ENCODE measurements around the gene KCNIP3. TPM values are rescaled to one million over a fixed set of nuclear protein-coding genes. Genes with fewer than 3 reads are reported as not detected.

Gene KCNIP3
- total RNA-seq, 3 donors from 2014 or later (not counting 1 experiment from before 2014, with no cell fraction given), result 0.52 to 1.4 TPM; not detected in 1

GRCh38 chr2:95307036-95307435, 9.9 kb downstream of the KCNIP3 start:
- no peak for TF ChIP-seq CTCF (IDR thresholded peaks at IDR 0.05)
- ATAC-seq (no peak), DNase-seq (no peak)
- no peaks in the 10 kb centered on the region for H3K4me1 Mint-ChIP-seq
- no peak overlapping the region for H3K27ac Mint-ChIP-seq
- Histone ChIP-seq H3K9me3 (ENCODE audit: control insufficient read depth, insufficient read depth, low read length) (no peaks in the 10 kb centered on the region), H3K4me3 (ENCODE audit: low read length) (no peak overlapping the region), H3K27me3 (ENCODE audit: control insufficient read depth, insufficient read depth, low read length) (no peaks in the 10 kb centered on the region), H3K36me3 (ENCODE audit: control insufficient read depth, insufficient read depth, low read length) (no peaks in the 10 kb centered on the region), H3K27ac (ENCODE audit: low read length) (no peak overlapping the region), H3K4me1 (ENCODE audit: control insufficient read depth, insufficient read depth, low read length) (no peaks in the 10 kb centered on the region)
- intact Hi-C loops (cut with micrococcal nuclease), result no loop called here
- 91% methylated on average over 5 of the region's 5 CpGs for WGBS (ENCODE audit: insufficient coverage)
- no peaks in the 10 kb centered on the region for H3K36me3 Mint-ChIP-seq
- H3K27me3 Mint-ChIP-seq (ENCODE audit: low read depth in 2 of 2), result no peaks in the 10 kb centered on the region
- no peaks in the 10 kb centered on the region for H3K9me3 Mint-ChIP-seq
- no peak overlapping the region for H3K4me3 Mint-ChIP-seq

DNA sequence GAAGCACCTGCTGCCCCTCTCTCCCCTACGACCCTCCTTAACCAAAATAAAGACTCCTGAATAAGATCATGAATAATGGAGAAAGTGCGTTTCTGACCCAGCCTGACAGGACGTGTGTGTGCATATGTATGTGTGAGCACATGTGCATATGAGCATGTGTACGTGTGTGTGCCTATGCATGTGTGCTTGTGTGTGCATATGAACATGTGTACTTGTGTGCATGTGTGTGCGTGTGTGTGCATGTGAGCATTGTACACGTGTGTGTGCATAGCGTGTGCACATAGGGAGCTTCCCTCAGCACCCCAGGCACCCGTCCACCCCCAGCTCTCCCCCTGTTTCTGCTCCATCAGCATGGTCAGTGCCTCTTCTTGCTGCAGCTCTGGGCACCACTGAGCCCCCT, 10.7 kb downstream of the KCNIP3 start:
- no peak overlapping the region for H3K4me3 ChIP-seq (ENCODE audit: low read length)
- H3K9me3 ChIP-seq (ENCODE audit: control insufficient read depth, insufficient read depth, low read length), result no peaks in the 10 kb centered on the region
- H3K4me1 ChIP-seq (ENCODE audit: control insufficient read depth, insufficient read depth, low read length), result no peaks in the 10 kb centered on the region
- Mint-ChIP-seq H3K4me1 (no peaks in the 10 kb centered on the region), H3K36me3 (no peaks in the 10 kb centered on the region), H3K27ac (no peak overlapping the region), H3K4me3 (no peak overlapping the region), H3K27me3 (ENCODE audit: low read depth in 2 of 2) (no peaks in the 10 kb centered on the region), H3K9me3 (no peaks in the 10 kb centered on the region)
- H3K27me3 ChIP-seq (ENCODE audit: control insufficient read depth, insufficient read depth, low read length), result no peaks in the 10 kb centered on the region
- no peak overlapping the region for H3K27ac ChIP-seq (ENCODE audit: low read length)
- 80% methylated on average over 7 of the region's 8 CpGs for WGBS (ENCODE audit: insufficient coverage)
- ATAC-seq (no peak), DNase-seq (no peak)
- no peaks in the 10 kb centered on the region for H3K36me3 ChIP-seq (ENCODE audit: control insufficient read depth, insufficient read depth, low read length)
- TF ChIP-seq CTCF (IDR thresholded peaks at IDR 0.05), result no peak
- intact Hi-C loops (cut with micrococcal nuclease), result no loop called here

DNA sequence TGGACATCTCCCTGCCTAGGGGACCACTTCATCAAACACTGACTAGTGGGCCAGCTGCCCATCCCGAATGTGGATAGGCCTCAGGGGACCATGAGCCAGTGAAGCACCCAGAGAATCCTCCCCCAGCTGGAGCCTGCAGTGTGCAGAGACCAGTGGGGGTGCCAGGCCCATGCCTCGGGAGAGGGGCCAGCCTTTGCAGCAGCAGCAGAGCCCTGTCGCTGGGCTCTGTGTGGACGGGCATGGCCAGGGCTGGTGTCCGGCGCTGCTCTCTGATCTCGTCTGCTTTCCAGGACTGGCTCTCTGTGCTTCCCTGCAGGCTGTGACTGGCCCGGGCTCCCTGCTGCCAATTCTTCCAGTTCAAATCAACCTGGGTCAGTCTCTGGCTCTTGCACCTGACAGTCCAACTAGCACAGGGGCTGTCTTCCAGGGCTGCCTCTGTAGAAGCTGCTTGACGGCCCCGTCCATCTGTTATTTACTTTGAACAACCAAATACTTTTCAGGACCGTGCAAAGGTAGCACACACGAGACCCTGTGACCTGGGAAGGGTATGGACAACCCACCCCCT, 11.4 kb downstream of the KCNIP3 start:
- Histone ChIP-seq H3K9me3 (ENCODE audit: control insufficient read depth, insufficient read depth, low read length) (no peaks in the 10 kb centered on the region), H3K4me1 (ENCODE audit: control insufficient read depth, insufficient read depth, low read length) (no peaks in the 10 kb centered on the region), H3K27me3 (ENCODE audit: control insufficient read depth, insufficient read depth, low read length) (no peaks in the 10 kb centered on the region), H3K4me3 (ENCODE audit: low read length) (no peak overlapping the region), H3K27ac (ENCODE audit: low read length) (no peak overlapping the region), H3K36me3 (ENCODE audit: control insufficient read depth, insufficient read depth, low read length) (no peaks in the 10 kb centered on the region)
- Mint-ChIP-seq H3K9me3 (no peaks in the 10 kb centered on the region), H3K4me1 (no peaks in the 10 kb centered on the region), H3K27me3 (ENCODE audit: low read depth in 2 of 2) (no peaks in the 10 kb centered on the region), H3K36me3 (no peaks in the 10 kb centered on the region), H3K27ac (no peak overlapping the region), H3K4me3 (no peak overlapping the region)
- DNase-seq (no peak), ATAC-seq (no peak)
- intact Hi-C loops (cut with micrococcal nuclease), result no loop called here
- TF ChIP-seq CTCF (IDR thresholded peaks at IDR 0.05), result no peak
- 89% methylated on average over 12 of the region's 12 CpGs for WGBS (ENCODE audit: insufficient coverage)

GRCh38 chr2:95309599-95309998, 12.5 kb downstream of the KCNIP3 start:
- ATAC-seq, result no peak
- Histone ChIP-seq H3K9me3 (ENCODE audit: control insufficient read depth, insufficient read depth, low read length) (no peaks in the 10 kb centered on the region), H3K27ac (ENCODE audit: low read length) (no peak overlapping the region), H3K4me3 (ENCODE audit: low read length) (no peak overlapping the region), H3K36me3 (ENCODE audit: control insufficient read depth, insufficient read depth, low read length) (no peaks in the 10 kb centered on the region), H3K4me1 (ENCODE audit: control insufficient read depth, insufficient read depth, low read length) (no peaks in the 10 kb centered on the region), H3K27me3 (ENCODE audit: control insufficient read depth, insufficient read depth, low read length) (no peaks in the 10 kb centered on the region)
- no peaks in the 10 kb centered on the region for H3K36me3 Mint-ChIP-seq
- no peak overlapping the region for H3K4me3 Mint-ChIP-seq
- no peak for TF ChIP-seq CTCF (IDR thresholded peaks at IDR 0.05)
- 85% methylated on average over 8 of the region's 8 CpGs for WGBS (ENCODE audit: insufficient coverage)
- H3K9me3 Mint-ChIP-seq, result no peaks in the 10 kb centered on the region
- intact Hi-C loops (cut with micrococcal nuclease), result no loop called here
- no peak overlapping the region for H3K27ac Mint-ChIP-seq
- no peak for DNase-seq
- no peaks in the 10 kb centered on the region for H3K27me3 Mint-ChIP-seq (ENCODE audit: low read depth in 2 of 2)
- H3K4me1 Mint-ChIP-seq, result no peaks in the 10 kb centered on the region

All from natural killer cell (primary cell).